ENCODE measurements around the gene AKAP12. TPM values are rescaled to one million over a fixed set of nuclear protein-coding genes. Genes with fewer than 3 reads are reported as not detected.

Gene AKAP12
- total RNA-seq, 1 experiment from 2014 or later = 90.0 TPM

DNA sequence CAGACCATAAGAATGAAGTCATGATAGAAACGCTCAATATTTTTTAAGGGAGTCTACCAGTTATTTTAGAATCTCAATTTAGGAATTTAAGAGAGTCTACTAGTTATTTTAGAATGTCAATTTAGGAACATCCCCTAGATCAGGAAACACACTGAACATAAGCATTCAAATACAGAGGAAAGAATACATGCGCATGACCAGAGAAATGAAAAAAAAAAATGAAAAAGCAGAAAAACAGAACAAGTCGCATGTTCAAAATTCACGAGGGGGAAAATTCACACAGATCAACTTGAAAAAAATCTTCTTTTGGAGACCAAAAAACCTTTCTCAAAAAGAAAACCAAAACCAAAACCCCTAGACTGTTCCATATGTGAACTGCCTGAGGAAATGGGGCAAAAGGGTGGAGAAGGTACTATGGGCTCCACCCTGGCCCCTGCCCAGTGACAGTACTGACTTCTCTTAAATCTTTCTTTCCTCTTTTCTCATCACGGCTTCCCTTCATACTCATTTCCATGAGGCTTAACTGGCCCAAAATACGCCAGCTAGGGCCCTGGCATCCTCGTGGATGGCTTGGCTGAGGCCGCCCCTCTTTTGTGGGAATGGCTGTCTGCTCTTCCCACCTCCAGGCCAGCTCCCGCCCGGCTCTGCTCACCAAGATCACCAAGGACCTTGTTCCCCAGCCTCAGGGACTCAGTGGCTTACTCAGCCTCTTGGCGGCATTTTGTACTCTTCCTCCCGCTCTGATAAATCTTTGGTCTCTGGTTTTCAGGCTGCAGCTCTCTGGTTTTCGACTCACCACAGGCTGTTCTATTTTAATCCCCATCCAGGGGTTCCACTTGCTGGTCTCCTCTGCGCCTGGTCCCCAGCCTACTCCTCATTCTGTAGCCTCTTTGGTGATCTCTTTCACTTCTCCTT lies 140.4 kb downstream of the AKAP12 start (continued):
- TF ChIP-seq, protein P1, sequence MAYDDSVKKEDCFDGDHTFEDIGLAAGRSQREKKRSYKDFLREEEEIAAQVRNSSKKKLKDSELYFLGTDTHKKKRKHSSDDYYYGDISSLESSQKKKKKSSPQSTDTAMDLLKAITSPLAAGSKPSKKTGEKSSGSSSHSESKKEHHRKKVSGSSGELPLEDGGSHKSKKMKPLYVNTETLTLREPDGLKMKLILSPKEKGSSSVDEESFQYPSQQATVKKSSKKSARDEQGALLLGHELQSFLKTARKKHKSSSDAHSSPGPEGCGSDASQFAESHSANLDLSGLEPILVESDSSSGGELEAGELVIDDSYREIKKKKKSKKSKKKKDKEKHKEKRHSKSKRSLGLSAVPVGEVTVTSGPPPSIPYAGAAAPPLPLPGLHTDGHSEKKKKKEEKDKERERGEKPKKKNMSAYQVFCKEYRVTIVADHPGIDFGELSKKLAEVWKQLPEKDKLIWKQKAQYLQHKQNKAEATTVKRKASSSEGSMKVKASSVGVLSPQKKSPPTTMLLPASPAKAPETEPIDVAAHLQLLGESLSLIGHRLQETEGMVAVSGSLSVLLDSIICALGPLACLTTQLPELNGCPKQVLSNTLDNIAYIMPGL (CRISPR knock-in tag; IDR thresholded peaks at IDR 0.05) = no peak

DNA sequence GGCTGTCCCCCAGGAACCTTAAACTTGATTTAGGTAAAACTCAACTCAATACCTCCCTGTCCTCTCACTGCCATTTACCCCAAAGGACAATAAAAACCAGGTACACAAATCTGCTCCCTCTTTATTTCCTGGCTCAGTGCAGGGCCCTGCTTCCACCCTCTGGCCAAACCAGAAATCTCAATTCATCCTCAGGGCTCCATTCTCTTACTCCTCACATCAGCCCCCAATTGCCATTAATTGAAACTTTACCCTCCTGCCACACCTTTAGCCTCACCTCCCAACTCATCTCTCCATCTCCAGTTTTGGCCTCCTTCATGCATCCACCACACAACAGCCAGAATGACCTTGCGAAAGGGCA lies 141.1 kb downstream of the AKAP12 start:
- DNase-seq (ENCODE audit: low spot score) = no peak
- peaks cover 2% of the 10 kb centered on the region; the same call in 1 of the 2 replicates for H3K9me3 Mint-ChIP-seq
- no peak overlapping the region for H3K4me3 Mint-ChIP-seq
- CTCF ChIA-PET = interaction anchor here (0.6 kb wide), 1 partner anchor 10 kb away, joined by 4 read pairs; no protein-coding TSS in a partner anchor
- ATAC-seq = peak; percentile 57
- H3K27me3 Mint-ChIP-seq (ENCODE audit: low read depth) = no peaks in the 10 kb centered on the region
- H3K27ac Mint-ChIP-seq = peak overlapping the region; percentile 63
- peaks cover 39% of the 10 kb centered on the region for H3K4me1 Mint-ChIP-seq
- H3K36me3 Mint-ChIP-seq = no peaks in the 10 kb centered on the region
- POLR2A ChIA-PET = no interaction called here
- TF ChIP-seq, protein P2, sequence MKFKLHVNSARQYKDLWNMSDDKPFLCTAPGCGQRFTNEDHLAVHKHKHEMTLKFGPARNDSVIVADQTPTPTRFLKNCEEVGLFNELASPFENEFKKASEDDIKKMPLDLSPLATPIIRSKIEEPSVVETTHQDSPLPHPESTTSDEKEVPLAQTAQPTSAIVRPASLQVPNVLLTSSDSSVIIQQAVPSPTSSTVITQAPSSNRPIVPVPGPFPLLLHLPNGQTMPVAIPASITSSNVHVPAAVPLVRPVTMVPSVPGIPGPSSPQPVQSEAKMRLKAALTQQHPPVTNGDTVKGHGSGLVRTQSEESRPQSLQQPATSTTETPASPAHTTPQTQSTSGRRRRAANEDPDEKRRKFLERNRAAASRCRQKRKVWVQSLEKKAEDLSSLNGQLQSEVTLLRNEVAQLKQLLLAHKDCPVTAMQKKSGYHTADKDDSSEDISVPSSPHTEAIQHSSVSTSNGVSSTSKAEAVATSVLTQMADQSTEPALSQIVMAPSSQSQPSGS (CRISPR knock-in tag; IDR thresholded peaks at IDR 0.05; ENCODE audit: borderline replicate concordance, low read depth) = no peak
- TF ChIP-seq, protein P3, sequence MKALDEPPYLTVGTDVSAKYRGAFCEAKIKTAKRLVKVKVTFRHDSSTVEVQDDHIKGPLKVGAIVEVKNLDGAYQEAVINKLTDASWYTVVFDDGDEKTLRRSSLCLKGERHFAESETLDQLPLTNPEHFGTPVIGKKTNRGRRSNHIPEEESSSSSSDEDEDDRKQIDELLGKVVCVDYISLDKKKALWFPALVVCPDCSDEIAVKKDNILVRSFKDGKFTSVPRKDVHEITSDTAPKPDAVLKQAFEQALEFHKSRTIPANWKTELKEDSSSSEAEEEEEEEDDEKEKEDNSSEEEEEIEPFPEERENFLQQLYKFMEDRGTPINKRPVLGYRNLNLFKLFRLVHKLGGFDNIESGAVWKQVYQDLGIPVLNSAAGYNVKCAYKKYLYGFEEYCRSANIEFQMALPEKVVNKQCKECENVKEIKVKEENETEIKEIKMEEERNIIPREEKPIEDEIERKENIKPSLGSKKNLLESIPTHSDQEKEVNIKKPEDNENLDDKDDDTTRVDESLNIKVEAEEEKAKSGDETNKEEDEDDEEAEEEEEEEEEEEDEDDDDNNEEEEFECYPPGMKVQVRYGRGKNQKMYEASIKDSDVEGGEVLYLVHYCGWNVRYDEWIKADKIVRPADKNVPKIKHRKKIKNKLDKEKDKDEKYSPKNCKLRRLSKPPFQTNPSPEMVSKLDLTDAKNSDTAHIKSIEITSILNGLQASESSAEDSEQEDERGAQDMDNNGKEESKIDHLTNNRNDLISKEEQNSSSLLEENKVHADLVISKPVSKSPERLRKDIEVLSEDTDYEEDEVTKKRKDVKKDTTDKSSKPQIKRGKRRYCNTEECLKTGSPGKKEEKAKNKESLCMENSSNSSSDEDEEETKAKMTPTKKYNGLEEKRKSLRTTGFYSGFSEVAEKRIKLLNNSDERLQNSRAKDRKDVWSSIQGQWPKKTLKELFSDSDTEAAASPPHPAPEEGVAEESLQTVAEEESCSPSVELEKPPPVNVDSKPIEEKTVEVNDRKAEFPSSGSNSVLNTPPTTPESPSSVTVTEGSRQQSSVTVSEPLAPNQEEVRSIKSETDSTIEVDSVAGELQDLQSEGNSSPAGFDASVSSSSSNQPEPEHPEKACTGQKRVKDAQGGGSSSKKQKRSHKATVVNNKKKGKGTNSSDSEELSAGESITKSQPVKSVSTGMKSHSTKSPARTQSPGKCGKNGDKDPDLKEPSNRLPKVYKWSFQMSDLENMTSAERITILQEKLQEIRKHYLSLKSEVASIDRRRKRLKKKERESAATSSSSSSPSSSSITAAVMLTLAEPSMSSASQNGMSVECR (CRISPR knock-in tag; IDR thresholded peaks at IDR 0.05; ENCODE audit: borderline replicate concordance) = no peak
- TF ChIP-seq NR2C2 (CRISPR knock-in tag; IDR thresholded peaks at IDR 0.05) = no peak
- TF ChIP-seq OVOL2 (CRISPR knock-in tag; IDR thresholded peaks at IDR 0.05; ENCODE audit: borderline replicate concordance) = no peak
- no peak for TF ChIP-seq ZNF219 (CRISPR knock-in tag; IDR thresholded peaks at IDR 0.05; ENCODE audit: borderline replicate concordance)
- TF ChIP-seq ATF1 (CRISPR knock-in tag; IDR thresholded peaks at IDR 0.05) = no peak
- no peak for TF ChIP-seq ZNF317 (CRISPR knock-in tag; IDR thresholded peaks at IDR 0.05; ENCODE audit: borderline replicate concordance, low read depth)
- TF ChIP-seq, protein P4, sequence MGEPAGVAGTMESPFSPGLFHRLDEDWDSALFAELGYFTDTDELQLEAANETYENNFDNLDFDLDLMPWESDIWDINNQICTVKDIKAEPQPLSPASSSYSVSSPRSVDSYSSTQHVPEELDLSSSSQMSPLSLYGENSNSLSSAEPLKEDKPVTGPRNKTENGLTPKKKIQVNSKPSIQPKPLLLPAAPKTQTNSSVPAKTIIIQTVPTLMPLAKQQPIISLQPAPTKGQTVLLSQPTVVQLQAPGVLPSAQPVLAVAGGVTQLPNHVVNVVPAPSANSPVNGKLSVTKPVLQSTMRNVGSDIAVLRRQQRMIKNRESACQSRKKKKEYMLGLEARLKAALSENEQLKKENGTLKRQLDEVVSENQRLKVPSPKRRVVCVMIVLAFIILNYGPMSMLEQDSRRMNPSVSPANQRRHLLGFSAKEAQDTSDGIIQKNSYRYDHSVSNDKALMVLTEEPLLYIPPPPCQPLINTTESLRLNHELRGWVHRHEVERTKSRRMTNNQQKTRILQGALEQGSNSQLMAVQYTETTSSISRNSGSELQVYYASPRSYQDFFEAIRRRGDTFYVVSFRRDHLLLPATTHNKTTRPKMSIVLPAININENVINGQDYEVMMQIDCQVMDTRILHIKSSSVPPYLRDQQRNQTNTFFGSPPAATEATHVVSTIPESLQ (CRISPR knock-in tag; IDR thresholded peaks at IDR 0.05) = no peak
- no peak for TF ChIP-seq NFYB (CRISPR knock-in tag; conservative IDR thresholded peaks at IDR 0.05; ENCODE audit: low read depth)
- TF ChIP-seq ELF4 (CRISPR knock-in tag; IDR thresholded peaks at IDR 0.05; ENCODE audit: low read depth) = no peak
- TF ChIP-seq ZNF396 (CRISPR knock-in tag; IDR thresholded peaks at IDR 0.05; ENCODE audit: borderline replicate concordance) = no peak

Measured in WTC11 (cell line).